HL-60/S4 treated with phorbol 12-myristate 13-acetate at 8.2 ng/mL for 4 days and 3 days (cell line): ENCODE results near the gene SIX3.

ENCODE experiments used
- in situ Hi-C: fragments of 300-500 bp; cut with MboI; formaldehyde crosslinking; loops from 2 replicates; pipeline ENCODE4 v1.15.0; 2022; ENCODE audit warnings: low sequenced_read_pairs

SIX3 gene

GRCh38 chr2:44930274-44931197 is 11.0 kb upstream of the SIX3 start:
- in situ Hi-C loops: no loop called here

- in situ Hi-C loops: no loop called here
These were observed 10.2 kb upstream of the SIX3 start for GRCh38 chr2:44931198-44931780.

DNA sequence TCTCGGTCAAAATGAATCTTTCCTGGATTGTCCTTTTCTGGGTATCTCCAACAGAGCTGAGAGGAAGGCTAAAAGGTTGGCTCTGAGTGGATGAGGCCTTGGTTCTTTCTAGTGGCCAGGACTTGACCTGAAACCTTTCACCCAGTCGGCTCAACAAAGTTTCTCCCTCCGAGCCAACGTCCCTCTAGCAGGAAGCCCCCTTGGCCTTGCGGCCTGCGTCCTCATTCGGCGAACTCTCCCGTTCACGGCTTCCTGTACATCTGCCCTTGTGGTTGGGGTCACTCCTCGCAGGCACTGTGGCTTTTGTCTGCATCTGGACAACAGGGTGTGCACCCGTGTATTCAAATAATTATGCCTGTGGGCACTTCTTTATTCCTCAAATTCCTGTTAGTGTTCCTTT is 9.4 kb upstream of the SIX3 start:
- in situ Hi-C loops: no loop called here

DNA sequence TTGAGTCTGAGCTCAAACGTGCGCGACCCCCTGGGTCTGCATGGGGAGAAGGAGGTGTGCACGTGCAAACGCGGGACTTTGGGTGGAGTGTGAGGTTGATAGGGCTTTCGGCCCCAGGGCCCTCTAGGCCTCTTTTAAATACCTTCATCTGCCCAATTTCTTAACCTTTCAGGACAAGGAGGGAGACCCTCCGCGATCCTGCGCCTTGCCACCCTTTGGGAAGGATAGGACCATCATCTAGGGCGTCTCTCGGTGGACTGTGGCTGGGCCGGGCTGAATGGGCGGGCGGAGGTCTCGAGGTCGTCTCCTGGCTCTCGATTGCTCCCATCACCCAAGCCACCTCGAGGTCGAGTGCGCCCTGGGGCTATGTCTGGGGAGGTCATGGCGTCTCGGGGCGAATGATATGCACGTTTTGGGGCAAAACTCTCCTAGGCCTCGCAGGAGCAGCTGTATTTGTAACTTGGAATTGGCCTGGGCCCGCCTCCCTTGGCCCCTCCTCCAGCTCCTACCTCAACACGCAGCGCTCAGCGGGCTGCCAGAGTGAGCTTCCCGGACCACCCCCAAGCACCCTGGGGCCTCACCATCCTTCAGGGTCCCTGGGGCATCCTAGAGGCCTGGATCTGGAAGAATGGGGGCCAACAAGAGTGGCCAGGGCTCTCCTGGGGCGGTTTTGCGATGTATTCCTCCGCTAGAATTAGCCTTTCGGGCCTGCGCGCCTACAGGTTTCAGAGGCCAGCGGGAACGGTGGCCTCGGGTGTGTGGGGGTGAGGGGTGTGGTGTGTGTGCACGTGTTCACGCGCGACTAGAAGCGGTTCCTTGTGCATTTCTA is 8.7 kb upstream of the SIX3 start:
- in situ Hi-C loops: no loop called here

- in situ Hi-C loops: no loop called here
These were observed 8.0 kb upstream of the SIX3 start for GRCh38 chr2:44933434-44933951.

GRCh38 chr2:44934038-44934982 is 7.2 kb upstream of the SIX3 start:
- in situ Hi-C loops: no loop called here

DNA sequence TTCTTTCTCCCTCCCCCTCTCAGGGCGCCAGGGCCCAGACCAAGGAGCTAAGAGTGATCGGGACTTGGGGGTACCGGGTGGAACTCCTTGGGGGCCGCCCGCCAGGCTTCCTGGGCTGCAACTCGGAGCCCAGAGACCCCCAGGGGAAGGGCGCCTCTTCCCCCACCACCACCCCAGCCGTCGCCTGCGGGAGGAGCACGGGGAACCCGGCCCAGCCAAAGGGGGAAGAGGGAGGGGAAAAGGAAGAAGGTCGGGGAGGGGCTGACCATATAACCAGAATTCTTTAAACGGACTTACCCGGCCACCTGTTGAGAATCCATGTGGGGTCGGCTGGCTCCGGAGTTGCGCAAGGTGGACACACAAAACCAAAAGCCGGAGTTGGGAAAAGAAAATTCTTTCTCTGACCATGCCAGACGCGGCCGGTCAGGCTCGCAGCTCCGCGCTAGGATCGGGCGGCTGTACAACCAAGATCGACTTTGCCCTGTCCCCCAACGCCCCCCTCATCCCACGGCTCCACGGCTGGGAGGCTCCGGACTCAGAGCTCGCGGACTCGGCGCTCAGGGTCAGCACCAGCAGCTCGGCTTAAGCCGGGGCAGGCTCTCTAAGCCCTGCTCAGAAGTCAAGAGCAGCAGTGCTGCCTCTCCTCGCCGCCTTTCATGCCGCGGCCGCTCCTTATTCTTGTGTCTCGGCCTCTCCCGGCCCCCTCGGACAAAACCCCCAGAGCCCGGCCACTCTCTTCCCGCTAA is 6.3 kb upstream of the SIX3 start:
- in situ Hi-C loops: no loop called here

- in situ Hi-C loops: no loop called here
These were observed 5.8 kb upstream of the SIX3 start for GRCh38 chr2:44935729-44936098.

DNA sequence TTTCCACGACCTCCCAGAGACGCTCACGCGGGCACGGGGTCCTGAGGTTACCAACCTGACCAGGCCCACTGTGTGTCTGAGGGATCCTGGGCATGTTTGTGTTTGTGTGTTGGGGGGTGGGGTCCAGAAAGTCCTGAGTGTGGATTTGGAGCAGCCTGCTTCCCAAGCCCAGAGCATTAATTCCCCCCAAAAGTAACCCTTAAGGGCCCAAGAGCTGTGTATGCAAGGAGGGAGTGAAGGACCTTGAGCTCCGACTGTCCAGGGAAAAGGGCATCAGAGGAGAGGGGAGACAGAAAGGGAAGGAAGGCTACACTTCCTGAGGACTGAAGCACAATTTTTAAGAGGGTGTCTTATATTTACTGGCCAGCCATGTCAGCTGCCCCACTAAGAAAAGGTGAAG is 5.2 kb upstream of the SIX3 start:
- in situ Hi-C loops: no loop called here

GRCh38 chr2:44936715-44937687 is 4.5 kb upstream of the SIX3 start:
- in situ Hi-C loops: no loop called here

DNA sequence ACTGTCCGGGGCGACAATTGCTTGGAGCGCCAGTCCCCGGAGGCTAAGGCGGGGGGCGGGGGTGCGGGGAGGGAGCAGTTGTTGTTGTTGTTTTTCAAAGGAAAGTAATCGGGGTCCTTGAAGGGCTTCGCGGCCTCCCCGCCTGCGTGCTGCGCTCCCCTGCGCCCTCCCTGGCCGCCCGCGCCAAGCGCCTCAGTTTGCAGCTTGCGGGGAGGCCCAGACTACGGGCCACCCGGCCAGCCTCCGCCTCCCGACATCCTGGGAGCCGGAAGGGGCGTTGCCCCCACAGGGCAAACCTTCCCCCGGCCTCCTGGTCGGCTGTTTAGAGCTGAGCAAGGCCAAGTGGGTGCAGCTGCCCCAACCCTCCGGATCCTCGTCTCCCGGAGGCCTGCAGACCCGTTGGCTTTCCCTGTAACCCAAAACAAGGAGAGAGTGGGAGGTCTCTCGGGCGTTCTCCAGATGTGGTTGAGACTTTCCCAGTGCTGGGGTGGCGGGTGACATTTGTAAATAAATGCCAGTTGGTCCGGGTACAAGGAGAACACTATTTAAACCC is 3.7 kb upstream of the SIX3 start:
- in situ Hi-C loops: no loop called here

DNA sequence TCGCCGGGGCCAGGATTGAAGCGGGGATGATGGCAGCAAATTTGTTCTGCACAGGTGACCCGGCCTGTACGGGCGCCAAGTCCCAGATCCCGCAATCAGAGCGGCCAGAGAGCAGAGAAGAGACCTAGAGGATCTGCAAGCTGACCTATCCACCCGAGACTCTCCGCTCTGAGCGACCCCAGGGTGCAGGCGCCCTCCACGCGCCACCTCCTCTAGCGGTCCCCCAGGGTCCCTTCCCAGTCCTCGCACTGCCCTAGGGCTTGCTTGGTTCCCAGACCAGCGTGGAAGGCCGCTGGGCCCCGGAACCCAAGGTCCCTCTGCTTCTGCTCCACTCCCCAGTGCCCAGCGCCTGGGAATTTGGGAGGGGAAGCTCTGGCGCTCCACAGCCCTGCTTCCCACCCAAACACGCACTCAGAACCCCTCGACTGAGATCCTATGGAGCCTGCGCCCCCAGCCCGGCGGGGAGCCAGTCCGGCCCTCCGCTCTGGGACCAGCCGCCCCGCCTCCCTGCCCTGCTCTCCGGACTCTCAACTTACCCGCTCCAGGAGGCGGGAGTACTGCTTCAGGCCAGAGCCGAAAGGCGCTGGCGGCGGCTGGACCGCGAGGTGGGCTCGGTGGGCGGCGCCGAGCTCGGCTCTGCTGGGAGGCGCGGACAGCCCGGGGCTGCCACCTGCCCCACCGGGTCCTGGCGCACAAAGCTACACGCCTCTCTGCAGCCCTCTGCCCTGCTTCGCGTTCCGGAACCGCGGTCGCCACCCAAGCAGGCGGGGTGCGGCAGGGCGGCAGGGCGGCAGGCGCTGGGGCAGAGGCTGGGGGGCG is 3.0 kb upstream of the SIX3 start:
- in situ Hi-C loops: no loop called here

GRCh38 chr2:44939106-44940048 is 2.1 kb upstream of the SIX3 start:
- in situ Hi-C loops: no loop called here

DNA sequence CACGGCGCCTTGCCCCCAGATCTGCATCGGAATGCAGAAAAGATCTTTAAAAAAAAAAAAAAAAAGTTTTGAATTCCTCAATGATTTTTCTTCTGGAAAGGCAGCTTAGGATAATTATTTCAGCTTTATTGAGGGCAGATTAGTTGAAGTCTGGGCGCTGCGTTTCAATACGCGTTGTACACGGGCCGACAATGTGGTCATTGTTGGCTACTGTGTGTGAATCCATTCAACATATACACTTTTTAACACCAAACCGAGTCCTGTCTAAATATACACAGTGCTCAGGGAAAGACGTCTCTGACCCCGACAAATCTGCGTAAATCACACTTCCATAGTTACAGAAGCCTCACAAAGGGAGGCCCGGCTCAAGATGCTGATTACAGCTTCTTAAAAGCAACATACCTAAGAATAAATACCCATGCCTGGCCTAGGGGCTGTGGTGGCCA is 1.4 kb upstream of the SIX3 start:
- in situ Hi-C loops: no loop called here

- in situ Hi-C loops: no loop called here
These were observed 604 bp upstream of the SIX3 start for GRCh38 chr2:44940732-44941464.
